C4-2B (cell line): ENCODE measurements around the gene COL4A1.

Source experiments
- CTCF ChIP-seq: fragments of 450-650 bp; conservative IDR thresholded peaks from 2 replicates; pipeline ENCODE4 v1.5.1; 2017; ENCODE audit warnings: mild to moderate bottlenecking
- ZFX ChIP-seq: fragments of 450-650 bp; IDR thresholded peaks from 2 replicates; pipeline ENCODE4 v1.6.1; 2017

GRCh38 chr13:110352735-110353134 is 45.8 kb upstream of the COL4A1 start:
- TF ChIP-seq ZFX (no peak), CTCF (no peak)
